K562 (cell line): Measurements from ENCODE around the gene SHH. TPM values are rescaled to one million over a fixed set of nuclear protein-coding genes. Genes with fewer than 3 reads are reported as not detected.

ENCODE experiments used
- ATAC-seq: fragments of 200-7000 bp; cut with Tn5 transposase; 3 replicates; pipeline ENCODE4 v1.9.1; 2020; ENCODE audit warnings: moderate library complexity
- BruUV-seq: library from RNA; stranded (reverse); fragments of 400-500 nt; replicated peaks from 2 replicates; lab custom pipeline; 2021; lab: Mats Ljungman, UMichigan
- CTCF ChIA-PET: fragments of 300-600 bp; formaldehyde crosslinking; extraction: SDS; loops from one replicate; lab custom pipeline; 2021; ENCODE audit warnings: low intra/inter-chr PET ratio; lab: Yijun Ruan, JAX
- POLR2A ChIA-PET: fragments of 300-600, 350-650 bp; sonication (Branson Sonifier 250); formaldehyde crosslinking; extraction: SDS; loops from one replicate; lab custom pipeline; 2021; ENCODE audit warnings: antibody characterized with exemption, inconsistent platforms; lab: Yijun Ruan, JAX
- DNase-seq, 4 experiments: peaks; one replicate each; pipeline versions ENCODE4 v3.0.0 to v3.0.0-alpha.2; 2011 to 2018; ENCODE audit warnings: low spot score in 3 of 4, mixed read lengths in 3 of 4; ENCODE audit errors: extremely low read depth in 1 of 4
- FAIRE-seq: peaks from 2 replicates; lab custom pipeline; 2011; peaks lifted over from hg19 to GRCh38; lab: Jason Lieb, UNC
- H2AFZ ChIP-seq: 2 replicates; pipeline ENCODE4 v1.6.0; 2011; ENCODE audit warnings: low read depth, low read length, control low read depth, inconsistent platforms
- H3K27ac ChIP-seq: fragments of 200-600 bp; 3 replicates; pipeline ENCODE4 v1.8.0; 2011; ENCODE audit warnings: low read depth, mild to moderate bottlenecking, control low read depth, inconsistent platforms, low read length, moderate library complexity, mixed read lengths; ENCODE audit errors: extremely low read depth
- H3K27me3 ChIP-seq, 2 experiments: fragments of 300-600 bp in 1 of 2; 2 replicates in 1 of 2; 3 replicates in 1 of 2; pipeline versions ENCODE4 v1.6.0 to v1.8.0; 2011; ENCODE audit warnings: inconsistent platforms in 2 of 2, low read length in 2 of 2, mild to moderate bottlenecking in 1 of 2, mixed read lengths in 1 of 2, moderate library complexity in 1 of 2; ENCODE audit not compliant: control insufficient read depth in 2 of 2, insufficient read depth in 2 of 2
- H3K36me3 ChIP-seq: fragments of 300-600 bp; 3 replicates; pipeline ENCODE4 v1.8.0; 2011; ENCODE audit warnings: mild to moderate bottlenecking, low read length, inconsistent platforms; ENCODE audit not compliant: control insufficient read depth, insufficient read depth
- H3K4me1 ChIP-seq, 2 experiments: fragments of 200-600 bp in 1 of 2; replicated peaks in 1 of 2; 2 replicates in 1 of 2; 3 replicates in 1 of 2; pipeline versions ENCODE4 v1.5.1 to v1.8.0; 2011; ENCODE audit warnings: inconsistent platforms in 2 of 2, low read length in 2 of 2, mild to moderate bottlenecking in 1 of 2, mixed read lengths in 1 of 2, moderate library complexity in 1 of 2; ENCODE audit not compliant: control insufficient read depth in 2 of 2, insufficient read depth in 2 of 2
- H3K4me2 ChIP-seq: 2 replicates; pipeline ENCODE4 v1.6.1; 2011; ENCODE audit warnings: low read length, control low read depth, inconsistent platforms, mixed read lengths; ENCODE audit not compliant: insufficient read depth
- H3K4me3 ChIP-seq: fragments of 200-600 bp; sonication (generic), shearing (Covaris generic); 2 replicates; pipeline ENCODE4 v1.5.1; 2016; ENCODE audit warnings: control low read depth, inconsistent platforms
- H3K79me2 ChIP-seq: fragments of 200-600 bp; 3 replicates; pipeline ENCODE4 v1.8.0; 2011; ENCODE audit warnings: low read length, inconsistent platforms; ENCODE audit not compliant: control insufficient read depth, insufficient read depth
- H3K9ac ChIP-seq, 2 experiments: 2 replicates each; pipeline versions ENCODE4 v1.6.0 to v1.6.1; 2011; ENCODE audit warnings: low read depth in 2 of 2, low read length in 2 of 2, control low read depth in 1 of 2, inconsistent platforms in 1 of 2, mild to moderate bottlenecking in 1 of 2, mixed read lengths in 1 of 2; ENCODE audit not compliant: insufficient read depth in 1 of 2
- H3K9me1 ChIP-seq: one replicate; pipeline ENCODE4 v1.6.0; 2011; ENCODE audit warnings: inconsistent platforms, mild to moderate bottlenecking, low read length, moderate library complexity; ENCODE audit not compliant: control insufficient read depth, insufficient read depth
- H3K9me3 ChIP-seq: replicated peaks from 2 replicates; pipeline ENCODE4 v1.5.1; 2011; ENCODE audit warnings: low read depth, low read length, inconsistent platforms; ENCODE audit not compliant: control insufficient read depth, insufficient read depth
- H4K20me1 ChIP-seq: replicated peaks from 2 replicates; pipeline ENCODE4 v1.6.1; 2011; ENCODE audit warnings: low read length, inconsistent platforms, mixed read lengths; ENCODE audit not compliant: control insufficient read depth, insufficient read depth
- CHD2 ChIP-seq: IDR thresholded peaks from 2 replicates; pipeline ENCODE4 v1.6.1; 2011; ENCODE audit warnings: low read depth, low read length
- CHD4 ChIP-seq: fragments of 200-600 bp; sonication (generic); IDR thresholded peaks from 3 replicates; pipeline ENCODE4 v1.6.1; 2012; ENCODE audit warnings: low read depth, mild to moderate bottlenecking, mixed read lengths, low read length, inconsistent platforms; ENCODE audit not compliant: insufficient read depth, insufficient replicate concordance, poor library complexity, severe bottlenecking
- EGR1 ChIP-seq: fragments of 450-650 bp; conservative IDR thresholded peaks from 2 replicates; pipeline ENCODE4 v1.6.1; 2017; ENCODE audit warnings: mild to moderate bottlenecking
- KLF10 ChIP-seq: fragments of 250-450 bp; sonication (Bioruptor Pico); IDR thresholded peaks from 2 replicates; pipeline ENCODE4 v1.6.1; 2021; ENCODE audit warnings: matching md5 sums
- MYBL2 ChIP-seq, 2 experiments: fragments of 450-650 bp in 1 of 2; sonication (generic) in 1 of 2; formaldehyde crosslinking in 1 of 2; IDR thresholded peaks; 2 replicates each; pipeline versions ENCODE4 v1.6.1 to v1.8.1; 2017 to 2022; ENCODE audit warnings: borderline replicate concordance in 1 of 2, inconsistent platforms in 1 of 2, low read depth in 1 of 2, mild to moderate bottlenecking in 1 of 2, missing genetic modification reagents in 1 of 2, moderate library complexity in 1 of 2
- PHTF2 ChIP-seq: fragments of 250-450 bp; sonication (Bioruptor Pico); IDR thresholded peaks from 2 replicates; pipeline ENCODE4 v1.5.0; 2021; ENCODE audit warnings: mild to moderate bottlenecking
- RFX5 ChIP-seq: IDR thresholded peaks from 2 replicates; pipeline ENCODE4 v1.6.1; 2011; ENCODE audit warnings: low read depth, mild to moderate bottlenecking, improper control_type of control experiment, low read length
- ZBTB1 ChIP-seq: sonication (generic); formaldehyde crosslinking; IDR thresholded peaks from 2 replicates; pipeline ENCODE4 v1.8.1; 2023; ENCODE audit warnings: missing genetic modification reagents, low read depth, mild to moderate bottlenecking, borderline replicate concordance
- ZFP30 ChIP-seq: fragments of 250-450 bp; sonication (Bioruptor Pico); IDR thresholded peaks from 2 replicates; pipeline ENCODE4 v1.8.0; 2022; ENCODE audit warnings: moderate library complexity, mild to moderate bottlenecking, inconsistent platforms, borderline replicate concordance
- ZNF436 ChIP-seq: fragments of 250-450, 450-650 bp; sonication (Bioruptor Pico); formaldehyde crosslinking; IDR thresholded peaks from 2 replicates; pipeline ENCODE4 v1.7.0; 2020; ENCODE audit warnings: mild to moderate bottlenecking
- ZSCAN29 ChIP-seq: fragments of 450-650 bp; IDR thresholded peaks from 2 replicates; pipeline ENCODE4 v1.6.1; 2017
- ZSCAN32 ChIP-seq: fragments of 450-650 bp; formaldehyde crosslinking; IDR thresholded peaks from 2 replicates; pipeline ENCODE4 v1.4.0; 2020; ENCODE audit warnings: mild to moderate bottlenecking, moderate library complexity
- WGBS: fragments of 100-300 bp; shearing (Covaris generic); methylation state at CpG from one replicate; pipeline ENCODE4 v1.1.6; 2016; ENCODE audit warnings: low coverage, mixed read lengths; ENCODE audit not compliant: insufficient coverage; ENCODE audit errors: missing lambda C conversion rate; 5-methylcytosine and 5-hydroxymethylcytosine counted together
- in situ Hi-C: fragments of 300-500 bp; cut with MboI; formaldehyde crosslinking; loops from 4 replicates; pipeline ENCODE4 v1.15.0; 2018; ENCODE audit warnings: inconsistent platforms, mixed read lengths
- intact Hi-C: fragments of 100-400 bp; cut with micrococcal nuclease; formaldehyde crosslinking; loops from 2 replicates; pipeline ENCODE4 v1.14.2; 2022
- polyA plus RNA-seq, 8 experiments: library from polyadenylated mRNA; depleted of rRNA in 4 of 8; stranded (reverse) in 5 of 8; unstranded in 3 of 8; fragments of >200 nt; fragmentation: Nextera tagmentation in 2 of 8; fragmentation: Illumina TruSeq in 1 of 8; extraction: Ambion mirVana in 2 of 8; extraction: Trizol in 1 of 8; gene quantifications; 2 replicates each; pipeline versions ENCODE4 v1.2.1 to v1.2.3, GENCODE V29; 2011 to 2014; ENCODE audit warnings: inconsistent platforms in 1 of 8, missing spikeins in 1 of 8
- total RNA-seq, 7 experiments: library from RNA; depleted of rRNA in 6 of 7; stranded (reverse); fragments of >200 nt in 6 of 7; fragmentation: Illumina TruSeq in 2 of 7; extraction: Trizol in 2 of 7; gene quantifications; 2 replicates each; pipeline versions ENCODE4 v1.2.1 to v1.2.3, GENCODE V29; 2011 to 2021; ENCODE audit warnings: low replicate concordance in 1 of 7
- TF ChIP-seq, protein P1 (sequence below): fragments of 450-650 bp; IDR thresholded peaks from 2 replicates; pipeline ENCODE4 v1.6.1; 2014; ENCODE audit warnings: low read depth, mild to moderate bottlenecking, moderate library complexity, borderline replicate concordance
- TF ChIP-seq, protein P2 (sequence below): fragments of 450-650 bp; IDR thresholded peaks from 2 replicates; pipeline ENCODE4 v1.6.1; 2016; ENCODE audit warnings: mild to moderate bottlenecking
- TF ChIP-seq, protein P3 (sequence below): fragments of 250-450 bp; sonication (Bioruptor Pico); IDR thresholded peaks from 2 replicates; pipeline ENCODE4 v1.5.0; 2022; ENCODE audit warnings: mild to moderate bottlenecking

The SHH gene
- total and polyA plus RNA-seq, 9 of the 15 experiments (the other 6 are each of a cell fraction or from before 2014, with no cell fraction given): 0.09 TPM; not detected in 8

DNA sequence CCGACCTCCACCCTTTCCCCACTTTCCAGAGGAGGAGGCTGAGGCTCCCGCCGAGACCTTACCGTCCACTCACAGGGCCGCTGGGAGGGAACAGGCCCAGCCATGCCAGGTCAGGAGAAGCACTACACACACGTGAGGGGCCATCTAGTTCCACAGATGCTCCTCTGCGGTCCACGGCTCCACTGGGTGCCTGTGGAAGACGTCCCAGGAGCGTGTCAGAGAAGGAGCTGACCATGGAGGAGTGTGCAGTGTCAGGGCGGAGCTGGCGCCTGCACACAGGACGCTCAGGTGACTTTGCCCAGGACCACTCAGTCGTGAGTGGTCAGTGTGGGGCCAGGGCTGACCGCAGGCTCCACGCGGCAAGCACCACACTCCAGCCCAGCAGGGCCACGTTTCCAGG, 8.0 kb upstream of the SHH start:
- Histone ChIP-seq H3K79me2 (no peaks in the 10 kb centered on the region), H3K4me1 (peaks cover 0 to 7% of the 10 kb centered on the region in 2 experiments; a peak in 1 of 5 replicates), H3K27me3 (peaks cover 59 to 93% of the 10 kb centered on the region in 2 experiments), H4K20me1 (peaks cover 6% of the 10 kb centered on the region; the same call in 1 of the 2 replicates), H3K27ac (no peak overlapping the region), H3K4me2 (no peak overlapping the region), H3K36me3 (no peaks in the 10 kb centered on the region), H3K9me3 (no peaks in the 10 kb centered on the region), H3K9me1 (no peaks in the 10 kb centered on the region), H2AFZ (no peak overlapping the region), H3K4me3 (no peak overlapping the region), H3K9ac (no peak overlapping the region)
- TF ChIP-seq ZSCAN29: no peak
- TF ChIP-seq PHTF2 (CRISPR knock-in tag): no peak
- TF ChIP-seq KLF10: no peak
- TF ChIP-seq CHD4: no peak
- TF ChIP-seq ZSCAN32: no peak
- no peak for TF ChIP-seq ZBTB1 (CRISPR knock-in tag)
- TF ChIP-seq, protein P1, sequence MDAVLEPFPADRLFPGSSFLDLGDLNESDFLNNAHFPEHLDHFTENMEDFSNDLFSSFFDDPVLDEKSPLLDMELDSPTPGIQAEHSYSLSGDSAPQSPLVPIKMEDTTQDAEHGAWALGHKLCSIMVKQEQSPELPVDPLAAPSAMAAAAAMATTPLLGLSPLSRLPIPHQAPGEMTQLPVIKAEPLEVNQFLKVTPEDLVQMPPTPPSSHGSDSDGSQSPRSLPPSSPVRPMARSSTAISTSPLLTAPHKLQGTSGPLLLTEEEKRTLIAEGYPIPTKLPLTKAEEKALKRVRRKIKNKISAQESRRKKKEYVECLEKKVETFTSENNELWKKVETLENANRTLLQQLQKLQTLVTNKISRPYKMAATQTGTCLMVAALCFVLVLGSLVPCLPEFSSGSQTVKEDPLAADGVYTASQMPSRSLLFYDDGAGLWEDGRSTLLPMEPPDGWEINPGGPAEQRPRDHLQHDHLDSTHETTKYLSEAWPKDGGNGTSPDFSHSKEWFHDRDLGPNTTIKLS: no peak
- TF ChIP-seq CHD2: no peak
- TF ChIP-seq RFX5: no peak
- TF ChIP-seq ZFP30: no peak
- no peak for TF ChIP-seq EGR1
- no peak for TF ChIP-seq MYBL2 (IDR thresholded peaks at IDR 0.05; ENCODE audit: low read depth)
- no peak for TF ChIP-seq MYBL2 (CRISPR knock-in tag; IDR thresholded peaks at IDR 0.05; ENCODE audit: borderline replicate concordance)
- TF ChIP-seq, protein P2, sequence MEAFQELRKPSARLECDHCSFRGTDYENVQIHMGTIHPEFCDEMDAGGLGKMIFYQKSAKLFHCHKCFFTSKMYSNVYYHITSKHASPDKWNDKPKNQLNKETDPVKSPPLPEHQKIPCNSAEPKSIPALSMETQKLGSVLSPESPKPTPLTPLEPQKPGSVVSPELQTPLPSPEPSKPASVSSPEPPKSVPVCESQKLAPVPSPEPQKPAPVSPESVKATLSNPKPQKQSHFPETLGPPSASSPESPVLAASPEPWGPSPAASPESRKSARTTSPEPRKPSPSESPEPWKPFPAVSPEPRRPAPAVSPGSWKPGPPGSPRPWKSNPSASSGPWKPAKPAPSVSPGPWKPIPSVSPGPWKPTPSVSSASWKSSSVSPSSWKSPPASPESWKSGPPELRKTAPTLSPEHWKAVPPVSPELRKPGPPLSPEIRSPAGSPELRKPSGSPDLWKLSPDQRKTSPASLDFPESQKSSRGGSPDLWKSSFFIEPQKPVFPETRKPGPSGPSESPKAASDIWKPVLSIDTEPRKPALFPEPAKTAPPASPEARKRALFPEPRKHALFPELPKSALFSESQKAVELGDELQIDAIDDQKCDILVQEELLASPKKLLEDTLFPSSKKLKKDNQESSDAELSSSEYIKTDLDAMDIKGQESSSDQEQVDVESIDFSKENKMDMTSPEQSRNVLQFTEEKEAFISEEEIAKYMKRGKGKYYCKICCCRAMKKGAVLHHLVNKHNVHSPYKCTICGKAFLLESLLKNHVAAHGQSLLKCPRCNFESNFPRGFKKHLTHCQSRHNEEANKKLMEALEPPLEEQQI: no peak
- TF ChIP-seq, protein P3, sequence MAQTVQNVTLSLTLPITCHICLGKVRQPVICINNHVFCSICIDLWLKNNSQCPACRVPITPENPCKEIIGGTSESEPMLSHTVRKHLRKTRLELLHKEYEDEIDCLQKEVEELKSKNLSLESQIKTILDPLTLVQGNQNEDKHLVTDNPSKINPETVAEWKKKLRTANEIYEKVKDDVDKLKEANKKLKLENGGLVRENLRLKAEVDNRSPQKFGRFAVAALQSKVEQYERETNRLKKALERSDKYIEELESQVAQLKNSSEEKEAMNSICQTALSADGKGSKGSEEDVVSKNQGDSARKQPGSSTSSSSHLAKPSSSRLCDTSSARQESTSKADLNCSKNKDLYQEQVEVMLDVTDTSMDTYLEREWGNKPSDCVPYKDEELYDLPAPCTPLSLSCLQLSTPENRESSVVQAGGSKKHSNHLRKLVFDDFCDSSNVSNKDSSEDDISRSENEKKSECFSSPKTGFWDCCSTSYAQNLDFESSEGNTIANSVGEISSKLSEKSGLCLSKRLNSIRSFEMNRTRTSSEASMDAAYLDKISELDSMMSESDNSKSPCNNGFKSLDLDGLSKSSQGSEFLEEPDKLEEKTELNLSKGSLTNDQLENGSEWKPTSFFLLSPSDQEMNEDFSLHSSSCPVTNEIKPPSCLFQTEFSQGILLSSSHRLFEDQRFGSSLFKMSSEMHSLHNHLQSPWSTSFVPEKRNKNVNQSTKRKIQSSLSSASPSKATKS (CRISPR knock-in tag): no peak
- TF ChIP-seq ZNF436: no peak
- POLR2A ChIA-PET: interaction anchor here (0.6 to 1.4 kb wide), 2 partner anchors 12 to 95 kb away, joined by 3 to 5 read pairs; no protein-coding TSS in a partner anchor
- in situ Hi-C loops: no loop called here
- under 1% methylated on average over 18 of the region's 18 CpGs for WGBS
- DNase-seq (no peak), ATAC-seq (peak; percentile 25; the same call in 2 of the 3 replicates), FAIRE-seq (no peak)
- intact Hi-C loops: no loop called here
- BruUV-seq: no TSS peak
- CTCF ChIA-PET: no interaction called here
